HEK293 (cell line): ENCODE measurements around the gene AZIN2.

Source experiments
- CTCF ChIA-PET: fragments of 350-600 bp; formaldehyde crosslinking; extraction: SDS; loops from one replicate; lab custom pipeline; 2021; ENCODE audit warnings: antibody characterized with exemption; lab: Yijun Ruan, JAX
- POLR2A ChIA-PET: fragments of 300-600 bp; formaldehyde crosslinking; extraction: SDS; loops from one replicate; lab custom pipeline; 2020; ENCODE audit warnings: antibody characterized with exemption, inconsistent platforms; lab: Yijun Ruan, JAX
- H3K27ac ChIP-seq: fragments of 200-500 bp; sonication (Bioruptor generic); 2 replicates; pipeline ENCODE4 v1.5.1; 2014; ENCODE audit warnings: low read depth, low read length, control low read depth, inconsistent platforms; ENCODE audit errors: extremely low read depth
- H3K36me3 ChIP-seq, 2 experiments: fragments of 200-500 bp in 1 of 2; sonication (Bioruptor generic) in 1 of 2; 1 replicate in 1 of 2; 2 replicates in 1 of 2; pipeline ENCODE4 v1.5.1; 2014 to 2017; ENCODE audit warnings: inconsistent platforms in 2 of 2, low read length in 2 of 2; ENCODE audit not compliant: control insufficient read depth in 2 of 2, insufficient read depth in 1 of 2
- H3K4me1 ChIP-seq: fragments of 200-500 bp; sonication (Bioruptor generic); 2 replicates; pipeline ENCODE4 v1.5.1; 2014; ENCODE audit warnings: mild to moderate bottlenecking, low read length, inconsistent platforms; ENCODE audit not compliant: control insufficient read depth, insufficient read depth
- H3K4me3 ChIP-seq: 2 replicates; pipeline ENCODE4 v1.5.1; 2011; ENCODE audit warnings: low read depth, mild to moderate bottlenecking, control low read depth, low read length, moderate library complexity
- H3K9me3 ChIP-seq: fragments of 200-500 bp; sonication (Bioruptor generic); 2 replicates; pipeline ENCODE4 v1.5.1; 2014; ENCODE audit warnings: low read depth, low read length, inconsistent platforms; ENCODE audit not compliant: control insufficient read depth, insufficient read depth
- CTCF ChIP-seq: fragments of 450-650 bp; formaldehyde crosslinking; IDR thresholded peaks from 2 replicates; pipeline ENCODE4 v1.5.1; 2016; ENCODE audit warnings: missing biosample characterization, missing genetic modification characterization
- EGR2 ChIP-seq: fragments of 450-650 bp; formaldehyde crosslinking; IDR thresholded peaks from 2 replicates; pipeline ENCODE4 v1.5.1; 2016; ENCODE audit warnings: low read depth, missing biosample characterization, missing genetic modification characterization
- GLI4 ChIP-seq: fragments of 450-650 bp; formaldehyde crosslinking; IDR thresholded peaks from 2 replicates; pipeline ENCODE4 v1.5.1; 2016; ENCODE audit warnings: missing biosample characterization, missing genetic modification characterization
- GLIS1 ChIP-seq: fragments of 450-650 bp; formaldehyde crosslinking; IDR thresholded peaks from 2 replicates; pipeline ENCODE4 v1.5.1; 2016; ENCODE audit warnings: missing biosample characterization, missing genetic modification characterization
- HOXA7 ChIP-seq: sonication (generic); formaldehyde crosslinking; IDR thresholded peaks from 2 replicates; pipeline ENCODE4 v1.8.1; 2022; ENCODE audit warnings: missing genetic modification reagents, borderline replicate concordance
- KLF10 ChIP-seq: fragments of 450-650 bp; IDR thresholded peaks from 2 replicates; pipeline ENCODE4 v1.5.1; 2018; ENCODE audit warnings: missing biosample characterization, mild to moderate bottlenecking, missing genetic modification characterization
- KLF9 ChIP-seq: fragments of 450-650 bp; formaldehyde crosslinking; IDR thresholded peaks from 2 replicates; pipeline ENCODE4 v1.5.1; 2016; ENCODE audit warnings: missing biosample characterization, missing genetic modification characterization, low read depth
- MEIS1 ChIP-seq: sonication (generic); formaldehyde crosslinking; IDR thresholded peaks from 2 replicates; pipeline ENCODE4 v1.8.1; 2022; ENCODE audit warnings: missing genetic modification reagents, mild to moderate bottlenecking, borderline replicate concordance
- RBAK ChIP-seq: fragments of 450-650 bp; formaldehyde crosslinking; IDR thresholded peaks from 2 replicates; pipeline ENCODE4 v1.5.1; 2016; ENCODE audit warnings: missing biosample characterization, missing genetic modification characterization
- SETDB1 ChIP-seq: IDR thresholded peaks from one replicate; pipeline ENCODE4 v1.6.1; 2017; ENCODE audit warnings: mild to moderate bottlenecking, low read length, moderate library complexity, mixed read lengths; ENCODE audit not compliant: insufficient read length
- TRIM28 ChIP-seq: IDR thresholded peaks from 2 replicates; pipeline ENCODE4 v1.6.1; 2011; ENCODE audit warnings: low read length, control low read depth, borderline replicate concordance
- WT1 ChIP-seq: fragments of 450-650 bp; formaldehyde crosslinking; IDR thresholded peaks from 2 replicates; pipeline ENCODE4 v1.5.1; 2016; ENCODE audit warnings: missing biosample characterization, missing genetic modification characterization
- ZBTB17 ChIP-seq: fragments of 450-650 bp; formaldehyde crosslinking; IDR thresholded peaks from 2 replicates; pipeline ENCODE4 v1.5.1; 2016; ENCODE audit warnings: missing biosample characterization, missing genetic modification characterization
- ZIC2 ChIP-seq: fragments of 450-650 bp; formaldehyde crosslinking; IDR thresholded peaks from 2 replicates; pipeline ENCODE4 v1.5.1; 2016; ENCODE audit warnings: missing biosample characterization, missing genetic modification characterization
- ZNF112 ChIP-seq: fragments of 450-650 bp; formaldehyde crosslinking; IDR thresholded peaks from 2 replicates; pipeline ENCODE4 v1.5.0; 2017; ENCODE audit warnings: missing biosample characterization, missing genetic modification characterization
- ZNF121 ChIP-seq: fragments of 450-650 bp; formaldehyde crosslinking; IDR thresholded peaks from 2 replicates; pipeline ENCODE4 v1.5.1; 2016; ENCODE audit warnings: missing biosample characterization, missing genetic modification characterization
- ZNF18 ChIP-seq: fragments of 450-650 bp; formaldehyde crosslinking; IDR thresholded peaks from 2 replicates; pipeline ENCODE4 v1.5.1; 2016; ENCODE audit warnings: missing biosample characterization, missing genetic modification characterization
- ZNF24 ChIP-seq: fragments of 450-650 bp; formaldehyde crosslinking; IDR thresholded peaks from 2 replicates; pipeline ENCODE4 v1.5.1; 2016; ENCODE audit warnings: missing biosample characterization, missing genetic modification characterization
- ZNF341 ChIP-seq: fragments of 450-650 bp; formaldehyde crosslinking; IDR thresholded peaks from 2 replicates; pipeline ENCODE4; 2016; ENCODE audit warnings: low read depth, missing biosample characterization, missing genetic modification characterization
- ZNF366 ChIP-seq: fragments of 450-650 bp; formaldehyde crosslinking; conservative IDR thresholded peaks from 2 replicates; pipeline ENCODE4 v1.5.1; 2016; ENCODE audit warnings: missing biosample characterization, missing genetic modification characterization
- ZNF510 ChIP-seq: fragments of 450-650 bp; formaldehyde crosslinking; IDR thresholded peaks from 2 replicates; pipeline ENCODE4 v1.5.1; 2018; ENCODE audit warnings: mild to moderate bottlenecking, missing genetic modification characterization, missing biosample characterization; ENCODE audit not compliant: insufficient replicate concordance
- ZNF544 ChIP-seq: fragments of 450-650 bp; formaldehyde crosslinking; IDR thresholded peaks from 2 replicates; pipeline ENCODE4 v1.5.0; 2017; ENCODE audit warnings: missing biosample characterization, missing genetic modification characterization
- ZNF623 ChIP-seq: fragments of 450-650 bp; formaldehyde crosslinking; IDR thresholded peaks from 2 replicates; pipeline ENCODE4 v1.5.1; 2016; ENCODE audit warnings: missing biosample characterization, missing genetic modification characterization
- ZNF639 ChIP-seq: fragments of 450-650 bp; formaldehyde crosslinking; IDR thresholded peaks from 2 replicates; pipeline ENCODE4 v1.5.1; 2016; ENCODE audit warnings: missing biosample characterization, missing genetic modification characterization
- ZNF654 ChIP-seq: fragments of 450-650 bp; formaldehyde crosslinking; IDR thresholded peaks from 2 replicates; pipeline ENCODE4 v1.5.1; 2016; ENCODE audit warnings: low read depth, missing biosample characterization, missing genetic modification characterization
- ZNF837 ChIP-seq: fragments of 450-650 bp; formaldehyde crosslinking; IDR thresholded peaks from 2 replicates; pipeline ENCODE4 v1.5.1; 2016; ENCODE audit warnings: missing biosample characterization, missing genetic modification characterization
- ZNF843 ChIP-seq: fragments of 450-650 bp; formaldehyde crosslinking; IDR thresholded peaks from 2 replicates; pipeline ENCODE4 v1.5.1; 2016; ENCODE audit warnings: missing biosample characterization, missing genetic modification characterization
- ZSCAN30 ChIP-seq: fragments of 450-650 bp; IDR thresholded peaks from 2 replicates; pipeline ENCODE4 v1.5.1; 2018; ENCODE audit warnings: missing biosample characterization, mild to moderate bottlenecking, missing genetic modification characterization, moderate library complexity
- TF ChIP-seq, protein P1 (sequence below): fragments of 450-650 bp; formaldehyde crosslinking; conservative IDR thresholded peaks from 2 replicates; pipeline ENCODE4 v1.5.1; 2016; ENCODE audit warnings: low read depth, missing biosample characterization, missing genetic modification characterization
- TF ChIP-seq, protein P2 (sequence below): fragments of 450-650 bp; formaldehyde crosslinking; IDR thresholded peaks from 2 replicates; pipeline ENCODE4 v1.5.1; 2017; ENCODE audit warnings: missing biosample characterization, missing genetic modification characterization

The AZIN2 gene

GRCh38 chr1:33055210-33056008, 25.5 kb upstream of the AZIN2 start:
- POLR2A ChIA-PET, result no interaction called here
- TF ChIP-seq KLF10 (tag by site-specific recombination) (no peak), ZNF510 (no peak), ZBTB17 (peak; percentile 38; the same call in 1 of the 2 replicates), KLF9 (tag by site-specific recombination) (no peak), ZNF654 (tag by site-specific recombination) (peak; percentile 42), ZNF121 (tag by site-specific recombination) (no peak), HOXA7 (CRISPR knock-in tag) (no peak), ZNF639 (tag by site-specific recombination) (no peak), ZNF18 (no peak), MEIS1 (no peak), ZNF112 (no peak), WT1 (tag by site-specific recombination) (no peak), ZNF843 (tag by site-specific recombination) (no peak), GLIS1 (tag by site-specific recombination) (peak; percentile 29; the same call in 1 of the 2 replicates), RBAK (tag by site-specific recombination) (no peak), ZNF24 (tag by site-specific recombination) (no peak), ZIC2 (0 out of 2 replicates have a peak, but pooled peaks have one; percentile 10), ZNF544 (no peak), ZNF366 (0 out of 2 replicates have a peak, but pooled peaks have one; percentile 14), CTCF (tag by site-specific recombination) (peak; percentile 66), EGR2 (tag by site-specific recombination) (no peak), SETDB1 (no peak), ZNF623 (tag by site-specific recombination) (no peak), GLI4 (tag by site-specific recombination) (no peak), TRIM28 (peak; percentile 79; the same call in 1 of the 2 replicates), ZNF837 (tag by site-specific recombination) (no peak), ZNF341 (no peak), ZSCAN30 (tag by site-specific recombination) (peak; percentile 52; the same call in 1 of the 2 replicates)
- TF ChIP-seq, protein P1, sequence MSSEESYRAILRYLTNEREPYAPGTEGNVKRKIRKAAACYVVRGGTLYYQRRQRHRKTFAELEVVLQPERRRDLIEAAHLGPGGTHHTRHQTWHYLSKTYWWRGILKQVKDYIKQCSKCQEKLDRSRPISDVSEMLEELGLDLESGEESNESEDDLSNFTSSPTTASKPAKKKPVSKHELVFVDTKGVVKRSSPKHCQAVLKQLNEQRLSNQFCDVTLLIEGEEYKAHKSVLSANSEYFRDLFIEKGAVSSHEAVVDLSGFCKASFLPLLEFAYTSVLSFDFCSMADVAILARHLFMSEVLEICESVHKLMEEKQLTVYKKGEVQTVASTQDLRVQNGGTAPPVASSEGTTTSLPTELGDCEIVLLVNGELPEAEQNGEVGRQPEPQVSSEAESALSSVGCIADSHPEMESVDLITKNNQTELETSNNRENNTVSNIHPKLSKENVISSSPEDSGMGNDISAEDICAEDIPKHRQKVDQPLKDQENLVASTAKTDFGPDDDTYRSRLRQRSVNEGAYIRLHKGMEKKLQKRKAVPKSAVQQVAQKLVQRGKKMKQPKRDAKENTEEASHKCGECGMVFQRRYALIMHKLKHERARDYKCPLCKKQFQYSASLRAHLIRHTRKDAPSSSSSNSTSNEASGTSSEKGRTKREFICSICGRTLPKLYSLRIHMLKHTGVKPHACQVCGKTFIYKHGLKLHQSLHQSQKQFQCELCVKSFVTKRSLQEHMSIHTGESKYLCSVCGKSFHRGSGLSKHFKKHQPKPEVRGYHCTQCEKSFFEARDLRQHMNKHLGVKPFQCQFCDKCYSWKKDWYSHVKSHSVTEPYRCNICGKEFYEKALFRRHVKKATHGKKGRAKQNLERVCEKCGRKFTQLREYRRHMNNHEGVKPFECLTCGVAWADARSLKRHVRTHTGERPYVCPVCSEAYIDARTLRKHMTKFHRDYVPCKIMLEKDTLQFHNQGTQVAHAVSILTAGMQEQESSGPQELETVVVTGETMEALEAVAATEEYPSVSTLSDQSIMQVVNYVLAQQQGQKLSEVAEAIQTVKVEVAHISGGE (tag by site-specific recombination), result no peak
- TF ChIP-seq, protein P2, sequence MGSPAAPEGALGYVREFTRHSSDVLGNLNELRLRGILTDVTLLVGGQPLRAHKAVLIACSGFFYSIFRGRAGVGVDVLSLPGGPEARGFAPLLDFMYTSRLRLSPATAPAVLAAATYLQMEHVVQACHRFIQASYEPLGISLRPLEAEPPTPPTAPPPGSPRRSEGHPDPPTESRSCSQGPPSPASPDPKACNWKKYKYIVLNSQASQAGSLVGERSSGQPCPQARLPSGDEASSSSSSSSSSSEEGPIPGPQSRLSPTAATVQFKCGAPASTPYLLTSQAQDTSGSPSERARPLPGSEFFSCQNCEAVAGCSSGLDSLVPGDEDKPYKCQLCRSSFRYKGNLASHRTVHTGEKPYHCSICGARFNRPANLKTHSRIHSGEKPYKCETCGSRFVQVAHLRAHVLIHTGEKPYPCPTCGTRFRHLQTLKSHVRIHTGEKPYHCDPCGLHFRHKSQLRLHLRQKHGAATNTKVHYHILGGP, result no peak

More at GRCh38 chr1:33055210-33056008, 25.5 kb upstream of the AZIN2 start:
- CTCF ChIA-PET, result interaction anchor here (0.6 to 3.9 kb wide), 36 partner anchors 8 to 655 kb away, joined by 3 to 47 read pairs (median 4); no protein-coding TSS in a partner anchor
- Histone ChIP-seq H3K4me1 (no peaks in the 10 kb centered on the region), H3K9me3 (no peaks in the 10 kb centered on the region), H3K4me3 (no peak overlapping the region), H3K27ac (no peak overlapping the region), H3K36me3 (no peaks in the 10 kb centered on the region)
